GM19239 (cell line): ENCODE measurements around the gene DEDD.

ENCODE experiments used
- DNase-seq: peaks from one replicate; pipeline ENCODE4 v3.0.0; 2011; ENCODE audit warnings: low spot score; ENCODE audit not compliant: insufficient read length
- FAIRE-seq: peaks from 2 replicates; lab custom pipeline; 2011; peaks lifted over from hg19 to GRCh38; lab: Jason Lieb, UNC

DEDD gene, protein sequence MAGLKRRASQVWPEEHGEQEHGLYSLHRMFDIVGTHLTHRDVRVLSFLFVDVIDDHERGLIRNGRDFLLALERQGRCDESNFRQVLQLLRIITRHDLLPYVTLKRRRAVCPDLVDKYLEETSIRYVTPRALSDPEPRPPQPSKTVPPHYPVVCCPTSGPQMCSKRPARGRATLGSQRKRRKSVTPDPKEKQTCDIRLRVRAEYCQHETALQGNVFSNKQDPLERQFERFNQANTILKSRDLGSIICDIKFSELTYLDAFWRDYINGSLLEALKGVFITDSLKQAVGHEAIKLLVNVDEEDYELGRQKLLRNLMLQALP

DNA sequence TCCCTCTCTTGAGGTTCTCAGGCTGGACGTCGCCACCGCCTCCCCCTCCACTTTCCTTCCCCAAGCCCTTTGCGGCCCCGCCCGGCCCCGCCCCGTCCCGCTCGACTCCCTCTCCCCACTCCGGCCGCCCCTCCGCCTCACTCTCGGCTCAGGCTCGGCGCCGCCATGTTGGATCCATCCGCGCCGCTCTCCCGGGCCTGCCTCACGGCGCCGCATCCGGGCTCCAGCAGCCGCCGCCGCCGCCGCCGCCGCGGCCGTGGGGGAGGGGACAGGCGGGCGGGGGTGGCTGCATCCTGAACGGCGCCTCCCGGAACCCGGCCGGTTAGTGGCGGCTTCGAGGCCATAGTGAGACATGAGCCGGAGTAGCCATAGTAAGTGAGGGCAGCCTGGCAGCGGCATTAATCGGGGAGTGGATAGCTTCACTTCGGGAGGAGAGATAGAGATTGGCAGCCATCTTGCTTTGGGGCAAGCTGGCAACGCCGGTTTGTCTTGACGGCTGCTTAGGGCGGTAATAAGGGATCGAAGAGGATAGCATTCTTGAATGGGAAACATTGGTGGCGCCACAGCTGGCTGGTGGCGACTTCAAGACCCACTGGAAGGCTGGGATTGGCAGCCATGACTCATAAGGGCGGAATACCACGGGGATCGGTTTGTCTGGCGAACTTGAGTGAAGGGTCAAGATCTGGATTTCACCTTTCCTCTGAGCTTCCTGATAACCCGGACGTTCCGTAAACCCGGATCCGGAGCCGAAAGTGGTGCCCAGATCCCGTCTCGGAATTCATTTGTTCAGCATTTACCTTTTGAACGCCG lies at the start of gene DEDD:
TSS of gene DEDD (minus strand) at position 258 of the 810 bp plus-strand sequence. CDS start 8,205 bp downstream, outside the sequence.
- FAIRE-seq (peak; percentile 96), DNase-seq (peak; percentile 89)

DNA sequence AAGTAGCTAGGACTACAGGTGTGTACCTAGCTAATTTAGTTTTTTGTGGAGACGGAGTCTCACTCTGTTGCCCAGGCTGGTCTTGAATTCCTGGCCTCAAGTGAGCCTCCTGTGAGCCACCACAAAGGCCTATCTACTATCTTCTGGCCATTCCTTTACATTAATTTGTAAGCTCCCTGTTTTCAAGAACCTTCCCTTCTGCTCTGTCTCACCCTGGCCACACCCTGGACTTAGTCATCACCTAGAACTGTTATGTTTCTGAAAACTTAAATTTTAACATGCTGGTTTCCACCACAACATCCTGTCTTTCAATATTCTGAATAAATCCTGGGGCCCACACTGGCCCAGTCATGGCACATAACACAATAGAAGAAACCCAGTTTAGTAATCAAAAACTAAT lies 49.7 kb upstream of the DEDD start:
- DNase-seq (no peak), FAIRE-seq (peak; percentile 82)

DNA sequence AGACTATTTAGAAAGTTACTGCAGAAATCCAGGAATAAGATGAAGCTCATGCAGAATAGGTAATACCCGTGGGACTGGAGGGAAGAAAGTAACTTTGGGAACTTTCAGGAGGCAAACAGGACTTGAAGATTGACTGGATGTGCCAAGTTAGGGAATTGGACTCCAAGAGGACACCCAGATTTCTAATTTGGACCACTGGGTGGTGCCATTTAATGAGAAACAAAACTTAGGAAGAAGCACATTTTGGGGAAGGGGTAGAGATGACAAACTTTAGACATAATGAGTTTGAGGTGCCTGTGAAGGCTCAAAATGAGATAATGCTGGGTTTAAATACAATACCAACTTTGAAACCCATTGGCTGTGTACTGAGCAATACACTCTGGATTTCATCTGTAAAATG lies 48.2 kb upstream of the DEDD start:
- no peak for DNase-seq
- no peak for FAIRE-seq

GRCh38 chr1:161179698-161180097 lies 47.2 kb upstream of the DEDD start:
- no peak for DNase-seq
- FAIRE-seq = no peak

DNA sequence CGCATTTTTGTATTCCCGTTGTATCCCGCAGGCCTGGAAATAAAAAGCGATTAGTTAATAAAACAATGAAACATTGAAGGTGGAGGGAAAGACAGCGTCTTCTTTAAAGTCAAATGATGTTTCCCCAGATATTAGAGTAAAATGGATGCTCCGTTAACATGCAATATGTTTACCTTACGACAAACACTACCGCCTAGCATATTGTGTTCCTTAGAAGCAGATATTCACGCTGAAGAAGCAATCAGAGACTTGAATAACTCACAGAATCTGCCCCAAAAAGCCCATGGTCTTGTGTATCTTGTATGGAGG lies 45.4 kb upstream of the DEDD start:
- DNase-seq = no peak

GRCh38 chr1:161177112-161177935 lies 44.9 kb upstream of the DEDD start, which contains the start of gene B4GALT3:
Gene B4GALT3 (minus strand): TSS chr1:161177507. CDS start chr1:161176060, 1,447 bp downstream.
- FAIRE-seq (peak; percentile 59), DNase-seq (no peak)

More for the DNA sequence above, 45.4 kb upstream of the DEDD start:
- FAIRE-seq = no peak

GRCh38 chr1:161176468-161177111 lies 44.1 kb upstream of the DEDD start:
- DNase-seq (no peak), FAIRE-seq (no peak)

DNA sequence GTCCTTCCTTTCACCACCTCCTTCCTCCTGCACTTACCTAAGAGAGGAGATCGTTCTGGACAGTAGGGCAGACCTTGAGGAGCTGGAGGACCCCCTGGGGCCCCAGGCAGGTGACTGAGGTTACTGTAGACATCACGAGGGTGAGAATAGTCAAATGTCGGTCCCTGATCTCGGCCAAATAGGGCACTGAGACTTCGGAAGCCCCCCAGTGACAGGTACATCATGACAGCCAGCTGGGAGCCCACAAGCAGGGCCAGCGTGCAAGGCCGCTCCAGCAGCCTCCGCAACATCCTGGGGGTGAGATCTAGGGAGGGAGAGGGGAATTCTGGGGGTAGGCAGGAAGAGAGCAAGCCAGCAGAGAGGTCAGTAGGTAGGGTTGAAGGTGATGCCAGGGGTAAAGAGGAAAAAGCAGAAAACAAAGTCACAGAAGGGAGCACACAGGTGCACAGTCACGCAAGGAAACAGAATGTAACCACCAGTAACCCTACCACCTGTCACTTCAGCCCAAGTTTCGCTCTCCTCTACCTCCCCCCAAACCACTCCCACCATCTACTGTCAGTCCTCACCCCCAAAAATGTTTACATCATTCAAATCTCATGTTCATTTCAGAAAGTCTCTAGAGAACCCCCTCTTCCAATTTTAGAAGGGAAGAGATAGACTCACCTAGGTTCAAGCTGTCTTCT lies 43.4 kb upstream of the DEDD start:
- DNase-seq (no peak), FAIRE-seq (no peak)

DNA sequence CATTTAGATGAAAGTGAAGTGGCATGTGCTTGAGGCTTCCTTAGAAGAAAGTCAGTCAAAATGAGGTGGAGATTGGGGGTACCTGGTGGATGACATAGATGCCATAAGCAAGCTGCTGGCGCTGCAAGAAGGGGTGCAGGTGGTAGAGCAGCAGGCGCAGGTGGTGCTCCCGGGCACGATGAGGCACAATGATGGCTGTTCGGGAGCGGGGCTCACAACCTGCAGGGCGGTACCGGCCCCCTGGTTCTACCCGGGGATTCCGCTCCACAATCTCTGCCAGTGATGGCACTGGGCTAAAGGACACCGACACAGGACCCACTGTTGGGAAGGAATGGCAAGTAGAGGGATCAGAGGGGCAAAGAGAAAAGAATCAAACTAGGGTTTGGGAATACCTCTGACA lies 42.4 kb upstream of the DEDD start:
- no peak for FAIRE-seq

GRCh38 chr1:161173711-161174110 lies 41.2 kb upstream of the DEDD start:
- FAIRE-seq = no peak
- DNase-seq = no peak

More for the DNA sequence above, 42.4 kb upstream of the DEDD start:
- no peak for DNase-seq

- FAIRE-seq (no peak), DNase-seq (no peak)
Measured at GRCh38 chr1:161172776-161173376, 40.4 kb upstream of the DEDD start.

DNA sequence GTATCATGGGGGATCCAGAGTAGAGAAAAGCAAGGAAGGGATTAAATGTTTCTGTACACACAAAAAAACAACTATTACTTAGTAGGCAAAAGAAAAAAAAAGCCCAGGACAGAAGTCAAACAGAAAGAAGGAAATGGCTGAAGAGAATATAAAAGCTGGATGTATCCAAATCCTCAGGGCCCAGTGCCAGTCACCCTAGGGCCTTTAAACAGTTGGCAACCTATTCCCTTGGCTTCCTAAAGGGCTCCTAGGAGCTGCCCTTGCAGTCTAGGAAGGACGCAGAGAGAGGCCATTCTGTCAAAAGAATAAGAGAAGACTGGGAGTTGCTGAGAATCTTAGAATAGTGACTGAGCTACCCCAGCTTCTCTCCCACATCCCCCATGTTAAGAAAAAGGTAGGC lies 39.9 kb upstream of the DEDD start:
- DNase-seq (no peak), FAIRE-seq (no peak)

DNA sequence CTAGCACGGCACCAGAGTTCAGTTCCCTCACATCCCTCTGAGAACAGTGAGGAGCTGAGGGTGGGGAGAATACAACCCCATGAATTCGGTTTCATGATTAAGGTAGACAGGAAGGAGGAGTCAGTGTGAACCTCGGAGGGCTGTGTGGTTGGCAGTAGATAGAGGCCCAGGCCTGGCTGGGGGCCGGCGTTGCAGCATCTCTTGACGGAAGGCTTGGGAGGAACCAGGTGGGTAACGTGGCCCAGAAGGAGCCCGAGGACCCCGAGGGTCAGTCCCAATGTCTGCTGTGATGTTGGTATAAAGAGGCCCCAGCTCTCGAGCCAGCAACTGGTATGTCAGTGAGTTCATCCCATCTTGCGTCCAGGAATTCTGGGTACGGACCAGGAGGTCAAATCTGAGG lies 39.2 kb upstream of the DEDD start:
- no peak for FAIRE-seq
- no peak for DNase-seq

DNA sequence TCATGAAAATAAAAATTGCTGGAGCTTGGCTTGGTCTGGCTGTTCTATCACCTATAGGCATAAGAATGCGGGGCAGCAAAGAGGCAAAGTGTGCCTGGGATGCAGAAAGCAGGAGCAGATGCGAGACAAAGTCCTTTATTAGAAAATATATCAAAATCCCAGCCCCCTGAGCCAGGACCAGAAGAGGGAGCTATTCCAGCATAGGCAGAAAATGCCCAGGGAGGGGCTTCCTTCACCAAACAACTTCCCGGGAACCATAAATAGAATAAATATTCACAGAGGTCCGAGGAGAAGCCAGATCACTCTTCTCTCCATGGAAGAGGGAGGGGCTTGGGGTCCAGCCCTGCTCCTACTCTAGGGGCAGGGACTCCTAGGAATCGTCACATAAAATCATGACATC lies 38.7 kb upstream of the DEDD start:
- no peak for DNase-seq
- no peak for FAIRE-seq

DNA sequence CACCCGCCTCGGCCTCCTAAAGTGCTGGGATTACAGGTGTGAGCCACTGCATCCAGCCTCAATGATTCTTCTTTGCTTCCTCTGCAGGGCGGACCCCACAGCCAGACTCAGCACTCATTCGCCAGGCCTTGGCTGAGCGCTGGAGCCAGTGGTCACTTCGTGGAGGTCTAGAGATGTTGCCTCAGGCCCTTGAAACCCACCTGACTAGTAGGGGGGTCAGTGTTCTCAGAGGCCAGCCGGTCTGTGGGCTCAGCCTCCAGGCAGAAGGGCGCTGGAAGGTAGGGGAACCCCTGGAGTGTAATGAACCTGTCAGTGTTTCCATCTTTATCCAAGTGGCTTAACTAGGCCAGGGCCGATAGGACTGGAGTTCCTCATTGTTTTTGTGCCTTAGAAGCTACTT lies 36.4 kb upstream of the DEDD start:
- FAIRE-seq = no peak
- DNase-seq = no peak

- no peak for DNase-seq
- peak; percentile 44 for FAIRE-seq
Measured at GRCh38 chr1:161166669-161167548, 34.4 kb upstream of the DEDD start.

- FAIRE-seq (peak; percentile 99), DNase-seq (peak; percentile 79)
Measured at GRCh38 chr1:161165742-161166668, 33.5 kb upstream of the DEDD start, which contains the start of gene PPOX. Gene PPOX (plus strand): TSS chr1:161166426. CDS start chr1:161166848, 422 bp downstream.
